ENCODE data around the gene ABHD8. TPM values are rescaled to one million over a fixed set of nuclear protein-coding genes. Genes with fewer than 3 reads are reported as not detected.

The ABHD8 gene
- total RNA-seq, 1 experiment from 2014 or later = 5.2 TPM

DNA sequence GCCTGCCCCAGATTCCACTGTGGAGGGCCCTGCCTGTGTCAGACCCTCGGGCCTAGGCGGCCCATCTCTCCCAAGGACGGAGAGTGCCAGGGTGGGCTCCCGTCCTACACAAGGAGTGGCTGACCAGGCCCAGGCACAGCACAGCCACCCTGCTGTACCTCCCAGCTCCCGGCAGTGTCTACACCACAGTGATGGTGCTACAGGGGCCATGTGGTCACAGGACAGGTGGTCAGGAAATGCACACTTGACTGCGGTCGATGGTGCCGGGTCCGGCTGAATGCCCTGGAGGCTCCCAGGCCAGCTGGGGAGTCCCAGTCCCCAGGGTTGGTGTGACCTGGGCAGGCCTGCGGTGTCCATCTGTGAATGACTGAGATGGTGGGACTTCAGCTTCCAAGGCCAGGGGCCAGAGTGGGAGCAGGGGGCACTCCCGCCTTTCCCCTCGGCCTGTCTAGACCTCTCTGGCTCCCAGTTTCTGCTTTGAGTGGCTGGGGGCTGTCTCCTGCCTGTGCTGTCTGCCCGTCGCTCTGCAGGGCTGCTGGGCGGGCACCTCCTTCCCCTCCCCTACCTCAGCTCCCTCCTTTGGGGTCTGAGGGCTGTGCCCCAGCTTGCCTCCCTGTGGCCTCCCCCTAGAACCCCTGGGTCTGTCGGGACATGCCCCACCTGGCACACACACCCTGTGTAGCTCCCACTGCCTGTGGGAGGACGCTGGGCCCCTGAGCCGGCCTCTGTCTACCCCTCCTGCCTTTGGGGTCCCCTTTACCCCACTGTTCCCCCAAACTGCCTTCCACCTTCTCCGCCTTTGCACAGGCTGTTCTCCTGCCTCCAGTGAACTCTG lies 18.6 kb upstream of the ABHD8 start:
- ATAC-seq = no peak
- no TSS peak for BruUV-seq (replicated peaks)
- no peak overlapping the region for H3K9ac ChIP-seq (ENCODE audit: low read length)

More for the DNA sequence above, 18.6 kb upstream of the ABHD8 start:
- TF ChIP-seq REST (IDR thresholded peaks at IDR 0.05; ENCODE audit: low read depth) = no peak
- TF ChIP-seq YY1 (IDR thresholded peaks at IDR 0.05; ENCODE audit: extremely low read depth, insufficient replicate concordance, low read depth, low read length) = no peak
- TF ChIP-seq EZH2 (IDR thresholded peaks at IDR 0.05) = no peak
- TF ChIP-seq ZNF274 (IDR thresholded peaks at IDR 0.05; ENCODE audit: low read depth, low read length) = no peak
- no peak for TF ChIP-seq ELF1 (IDR thresholded peaks at IDR 0.05; ENCODE audit: borderline replicate concordance, low read depth)
- no peak for TF ChIP-seq SP1 (IDR thresholded peaks at IDR 0.05; ENCODE audit: low read depth)
- no peak for TF ChIP-seq FOSL1 (IDR thresholded peaks at IDR 0.05; ENCODE audit: low read depth)
- H3K9me2 ChIP-seq (ENCODE audit: insufficient read depth) = no peaks in the 10 kb centered on the region
- H2AFZ ChIP-seq (ENCODE audit: low read depth, low read length, poor library complexity, severe bottlenecking) = no peak overlapping the region
- intact Hi-C loops (cut with micrococcal nuclease) = no loop called here
- peaks cover 11 to 12% of the 10 kb centered on the region in 2 experiments; a peak in 2 of 4 replicates for H3K36me3 ChIP-seq (ENCODE audit: control insufficient read depth in 1 of 2, insufficient read depth in 2 of 2, low read length in 2 of 2)
- ChIA-PET RAD21 (ENCODE audit: low non-redundant PET in 1 of 2, low total read pairs in 2 of 2, uncharacterized antibody in 2 of 2, unreplicated experiment in 2 of 2) (no interaction called here), CTCF (no interaction called here), POLR2A (no interaction called here)
- H3K27me3 ChIP-seq (ENCODE audit: insufficient read depth, low read length) = no peaks in the 10 kb centered on the region
- H3K4me2 ChIP-seq (ENCODE audit: low read length) = no peak overlapping the region
- H4K20me1 ChIP-seq (ENCODE audit: insufficient read depth) = no peaks in the 10 kb centered on the region
- no peaks in the 10 kb centered on the region; the same call in 1 of the 2 replicates for H3K79me2 ChIP-seq (ENCODE audit: insufficient read depth, low read length)
- peaks cover 11 to 14% of the 10 kb centered on the region in 2 experiments for H3K4me1 ChIP-seq (ENCODE audit: control insufficient read depth in 1 of 2, insufficient read depth in 2 of 2, low read length in 2 of 2)
- H3K4me3 ChIP-seq (replicated peaks in 1 of 2; ENCODE audit: low read depth in 1 of 2, low read length in 2 of 2) = no peak overlapping the region
- DNase-seq (ENCODE audit: low read depth, low spot score) = no peak
- H3K27ac ChIP-seq (ENCODE audit: low read depth, low read length) = peak overlapping the region; percentile 22; the same call in 1 of the 2 replicates
- H3K9me3 ChIP-seq (ENCODE audit: control insufficient read depth in 1 of 2, insufficient read depth in 1 of 2, low read depth in 1 of 2, low read length in 2 of 2) = no peaks in the 10 kb centered on the region

Measured in HCT116 (cell line).